HCT116 (cell line): ENCODE results near the gene AMPD3. TPM values are rescaled to one million over a fixed set of nuclear protein-coding genes. Genes with fewer than 3 reads are reported as not detected.

ENCODE experiments used
- ATAC-seq: fragments of 200-7000 bp; cut with Tn5 transposase; 2 replicates; pipeline ENCODE4 v1.9.1; 2020; ENCODE audit warnings: mild to moderate bottlenecking, moderate library complexity
- BruUV-seq: library from RNA; stranded (reverse); fragments of 400-500 nt; replicated peaks from 2 replicates; lab custom pipeline; 2021; lab: Mats Ljungman, UMichigan
- CTCF ChIA-PET: fragments of 300-600 bp; sonication (Branson Sonifier 250); formaldehyde crosslinking; loops from one replicate; lab custom pipeline; 2021; ENCODE audit warnings: antibody characterized with exemption; lab: Charles Lee
- POLR2A ChIA-PET: fragments of 300-600, 350-600 bp; sonication (Branson Sonifier 250); formaldehyde crosslinking; loops from one replicate; lab custom pipeline; 2021; ENCODE audit warnings: antibody characterized with exemption; lab: Charles Lee
- RAD21 ChIA-PET, 2 experiments: fragments of 300-600 bp; sonication (Branson Sonifier 250); formaldehyde crosslinking; loops; one replicate each; lab custom pipeline; 2023; ENCODE audit warnings: low total read pairs in 2 of 2; ENCODE audit not compliant: uncharacterized antibody in 2 of 2, unreplicated experiment in 2 of 2, low non-redundant PET in 1 of 2; lab: Charles Lee
- DNase-seq: peaks from one replicate; pipeline ENCODE4 v3.0.0-alpha.2; 2010; ENCODE audit warnings: low read depth, low spot score
- H2AFZ ChIP-seq: fragments of 200-600 bp; shearing (Covaris generic), sonication (generic); 2 replicates; pipeline ENCODE4 v1.6.1; 2017; ENCODE audit warnings: low read depth, mixed run types, mixed read lengths, antibody characterized with exemption, low read length; ENCODE audit not compliant: poor library complexity, severe bottlenecking
- H3K27ac ChIP-seq: 2 replicates; pipeline ENCODE4 v1.5.1; 2012; ENCODE audit warnings: low read depth, low read length
- H3K27me3 ChIP-seq: fragments of 200-600 bp; sonication (generic); 2 replicates; pipeline ENCODE4 v1.6.1; 2016; ENCODE audit warnings: mixed run types, low read length, mixed read lengths; ENCODE audit not compliant: insufficient read depth
- H3K36me3 ChIP-seq, 2 experiments: fragments of 200-500 bp in 1 of 2; fragments of 200-600 bp in 1 of 2; sonication (Bioruptor generic) in 1 of 2; sonication (generic) in 1 of 2; 2 replicates each; pipeline versions ENCODE4 v1.5.1 to v1.6.1; 2014 to 2016; ENCODE audit warnings: low read length in 2 of 2, inconsistent platforms in 1 of 2, mixed read lengths in 1 of 2, mixed run types in 1 of 2; ENCODE audit not compliant: insufficient read depth in 2 of 2, control insufficient read depth in 1 of 2
- H3K4me1 ChIP-seq, 2 experiments: fragments of 200-600 bp in 1 of 2; sonication (generic) in 1 of 2; 2 replicates each; pipeline versions ENCODE4 v1.5.1 to v1.6.1; 2012 to 2017; ENCODE audit warnings: low read length in 2 of 2, inconsistent platforms in 1 of 2, mild to moderate bottlenecking in 1 of 2, mixed read lengths in 1 of 2, mixed run types in 1 of 2, moderate library complexity in 1 of 2; ENCODE audit not compliant: insufficient read depth in 2 of 2, control insufficient read depth in 1 of 2
- H3K4me2 ChIP-seq: fragments of 200-600 bp; sonication (generic); 2 replicates; pipeline ENCODE4 v1.6.1; 2017; ENCODE audit warnings: mixed run types, low read length, mixed read lengths
- H3K4me3 ChIP-seq, 2 experiments: fragments of 200-600 bp in 1 of 2; sonication (generic) in 1 of 2; replicated peaks in 1 of 2; 2 replicates each; pipeline ENCODE4 v1.5.1; 2011 to 2016; ENCODE audit warnings: low read length in 2 of 2, control low read depth in 1 of 2, low read depth in 1 of 2, mild to moderate bottlenecking in 1 of 2, mixed read lengths in 1 of 2, mixed run types in 1 of 2
- H3K79me2 ChIP-seq: fragments of 200-600 bp; sonication (generic); 2 replicates; pipeline ENCODE4 v1.6.1; 2017; ENCODE audit warnings: mild to moderate bottlenecking, mixed run types, low read length, moderate library complexity, mixed read lengths; ENCODE audit not compliant: insufficient read depth
- H3K9ac ChIP-seq: fragments of 200-600 bp; sonication (generic); 2 replicates; pipeline ENCODE4 v1.6.1; 2016; ENCODE audit warnings: low read length, mixed read lengths
- H3K9me2 ChIP-seq: fragments of 200-600 bp; sonication (generic), shearing (Covaris generic); 2 replicates; pipeline ENCODE4 v1.6.1; 2017; ENCODE audit warnings: mixed run types, mild to moderate bottlenecking, moderate library complexity; ENCODE audit not compliant: insufficient read depth
- H3K9me3 ChIP-seq, 2 experiments: fragments of 200-500 bp in 1 of 2; fragments of 200-600 bp in 1 of 2; sonication (Bioruptor generic) in 1 of 2; sonication (generic) in 1 of 2; 2 replicates each; pipeline ENCODE4 v1.6.1; 2014 to 2017; ENCODE audit warnings: low read length in 2 of 2, mixed read lengths in 2 of 2, inconsistent platforms in 1 of 2, low read depth in 1 of 2, mild to moderate bottlenecking in 1 of 2, mixed run types in 1 of 2, moderate library complexity in 1 of 2; ENCODE audit not compliant: control insufficient read depth in 1 of 2, insufficient read depth in 1 of 2
- H4K20me1 ChIP-seq: fragments of 200-600 bp; sonication (generic), shearing (Covaris generic); 2 replicates; pipeline ENCODE4 v1.6.1; 2017; ENCODE audit warnings: mixed run types, mild to moderate bottlenecking, moderate library complexity; ENCODE audit not compliant: insufficient read depth
- CBX3 ChIP-seq: IDR thresholded peaks from 2 replicates; pipeline ENCODE4 v1.6.1; 2012; ENCODE audit warnings: low read depth
- EGR1 ChIP-seq: IDR thresholded peaks from 2 replicates; pipeline ENCODE4 v1.6.1; 2012; ENCODE audit warnings: low read depth
- EZH2 ChIP-seq: fragments of 200-600 bp; sonication (generic); IDR thresholded peaks from 2 replicates; pipeline ENCODE4 v1.6.1; 2017; ENCODE audit warnings: antibody characterized with exemption, mixed run types
- FOSL1 ChIP-seq: IDR thresholded peaks from 2 replicates; pipeline ENCODE4 v1.6.1; 2012; ENCODE audit warnings: low read depth
- POLR2AphosphoS5 ChIP-seq: IDR thresholded peaks from 2 replicates; pipeline ENCODE4 v1.6.1; 2011; ENCODE audit warnings: mild to moderate bottlenecking, low read depth, low read length, moderate library complexity
- RAD21 ChIP-seq: IDR thresholded peaks from 2 replicates; pipeline ENCODE4 v1.6.1; 2012; ENCODE audit warnings: low read depth, mild to moderate bottlenecking
- SP1 ChIP-seq: IDR thresholded peaks from 2 replicates; pipeline ENCODE4 v1.6.1; 2012; ENCODE audit warnings: low read depth
- YY1 ChIP-seq: IDR thresholded peaks from 2 replicates; pipeline ENCODE4 v1.6.1; 2011; ENCODE audit warnings: low read length, low read depth, moderate library complexity, mild to moderate bottlenecking; ENCODE audit not compliant: insufficient replicate concordance; ENCODE audit errors: extremely low read depth
- ZFX ChIP-seq: fragments of 450-650 bp; IDR thresholded peaks from 2 replicates; pipeline ENCODE4 v1.6.1; 2017
- intact Hi-C: fragments of 100-400 bp; cut with micrococcal nuclease; formaldehyde crosslinking; loops from 2 replicates; pipeline ENCODE4 v1.10.0; 2022
- total RNA-seq: library from RNA; stranded (reverse); gene quantifications from one replicate; pipeline ENCODE4 v1.2.1, GENCODE V29; 2021; ENCODE audit not compliant: unreplicated experiment
- TF ChIP-seq, protein P1 (sequence below), 3 experiments: fragments of 200-600 bp in 1 of 3; sonication (generic) in 1 of 3; IDR thresholded peaks in 2 of 3; conservative IDR thresholded peaks in 1 of 3; 2 replicates each; pipeline ENCODE4 v1.5.1; 2012 to 2017; ENCODE audit warnings: low read depth in 2 of 3, low read length in 2 of 3, antibody characterized with exemption in 1 of 3, borderline replicate concordance in 1 of 3, control low read depth in 1 of 3, mild to moderate bottlenecking in 1 of 3, mixed read lengths in 1 of 3, mixed run types in 1 of 3, moderate library complexity in 1 of 3; ENCODE audit not compliant: insufficient read depth in 1 of 3
- TF ChIP-seq, protein P2 (sequence below): IDR thresholded peaks from 2 replicates; pipeline ENCODE4 v1.6.1; 2012
- TF ChIP-seq, protein P3 (sequence below): IDR thresholded peaks from 2 replicates; pipeline ENCODE4 v1.6.1; 2012; ENCODE audit warnings: low read depth

Gene AMPD3
- total RNA-seq, 1 experiment from 2014 or later = 25.9 TPM

DNA sequence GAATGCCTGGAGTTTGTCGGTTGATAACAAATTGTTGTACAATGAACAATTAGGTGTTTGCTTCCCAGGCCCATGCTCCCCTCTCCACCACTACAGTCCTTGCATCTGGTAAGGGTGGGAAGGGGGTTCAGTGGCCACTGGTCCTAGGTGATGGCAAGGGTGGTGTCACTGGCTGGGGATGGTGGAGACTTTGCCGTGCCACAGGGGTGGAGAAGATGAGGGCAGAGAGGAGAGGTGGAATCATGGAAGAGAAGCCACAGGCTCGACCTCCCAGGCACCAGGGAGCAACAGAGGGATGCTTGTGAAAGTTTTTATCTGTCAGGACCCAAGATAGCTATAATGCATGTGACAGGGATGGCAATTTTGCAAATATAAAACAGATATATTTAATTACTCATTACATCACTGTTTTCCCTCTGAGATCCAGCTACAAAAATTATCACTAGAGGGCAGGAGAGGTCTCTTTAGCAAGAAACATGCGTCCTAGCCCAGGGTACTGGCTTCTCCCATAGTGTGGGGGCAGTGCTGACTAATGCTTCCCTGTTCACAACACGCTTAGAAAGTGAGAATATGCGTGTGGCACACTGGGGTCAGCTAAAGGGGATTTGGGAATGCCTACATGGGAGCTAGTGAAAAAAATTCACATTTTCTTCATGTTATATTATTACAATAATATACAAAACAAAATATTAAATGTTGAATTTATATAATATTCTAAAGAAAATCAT lies 49.0 kb upstream of the AMPD3 start:
- peak; percentile 87 for DNase-seq
- POLR2A ChIA-PET = interaction anchor here (0.7 to 1.1 kb wide), 3 partner anchors 39 to 253 kb away, joined by 3 to 5 read pairs (median 4); partner anchors contain the start of gene RNF141
- H4K20me1 ChIP-seq = no peaks in the 10 kb centered on the region
- H3K9ac ChIP-seq = no peak overlapping the region
- H2AFZ ChIP-seq = peak overlapping the region; percentile 53
- no peak overlapping the region for H3K4me3 ChIP-seq
- intact Hi-C loops = loop anchor here (1.0 to 2.0 kb wide), 7 partner anchors 39 to 329 kb away; no protein-coding TSS in a partner anchor
- CTCF ChIA-PET = interaction anchor here (0.6 to 2.8 kb wide), 28 partner anchors 8 to 364 kb away, joined by 3 to 34 read pairs (median 4); partner anchors contain the start of genes AMPD3, CTR9, IRAG1 and RNF141
- peaks cover 21 to 43% of the 10 kb centered on the region in 2 experiments for H3K4me1 ChIP-seq
- RAD21 ChIA-PET = interaction anchor here (0.7 to 1.3 kb wide), 15 partner anchors 39 to 331 kb away, joined by 3 to 7 read pairs (median 3); partner anchors contain the start of genes AMPD3 (in 1 of the 2) and RNF141 (in 1 of the 2)
- peak overlapping the region; percentile 43; the same call in 1 of the 2 replicates for H3K27ac ChIP-seq
- no peaks in the 10 kb centered on the region for H3K9me2 ChIP-seq
- no peaks in the 10 kb centered on the region for H3K27me3 ChIP-seq
- no peaks in the 10 kb centered on the region for H3K9me3 ChIP-seq
- TF ChIP-seq, protein P1, sequence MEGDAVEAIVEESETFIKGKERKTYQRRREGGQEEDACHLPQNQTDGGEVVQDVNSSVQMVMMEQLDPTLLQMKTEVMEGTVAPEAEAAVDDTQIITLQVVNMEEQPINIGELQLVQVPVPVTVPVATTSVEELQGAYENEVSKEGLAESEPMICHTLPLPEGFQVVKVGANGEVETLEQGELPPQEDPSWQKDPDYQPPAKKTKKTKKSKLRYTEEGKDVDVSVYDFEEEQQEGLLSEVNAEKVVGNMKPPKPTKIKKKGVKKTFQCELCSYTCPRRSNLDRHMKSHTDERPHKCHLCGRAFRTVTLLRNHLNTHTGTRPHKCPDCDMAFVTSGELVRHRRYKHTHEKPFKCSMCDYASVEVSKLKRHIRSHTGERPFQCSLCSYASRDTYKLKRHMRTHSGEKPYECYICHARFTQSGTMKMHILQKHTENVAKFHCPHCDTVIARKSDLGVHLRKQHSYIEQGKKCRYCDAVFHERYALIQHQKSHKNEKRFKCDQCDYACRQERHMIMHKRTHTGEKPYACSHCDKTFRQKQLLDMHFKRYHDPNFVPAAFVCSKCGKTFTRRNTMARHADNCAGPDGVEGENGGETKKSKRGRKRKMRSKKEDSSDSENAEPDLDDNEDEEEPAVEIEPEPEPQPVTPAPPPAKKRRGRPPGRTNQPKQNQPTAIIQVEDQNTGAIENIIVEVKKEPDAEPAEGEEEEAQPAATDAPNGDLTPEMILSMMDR (IDR thresholded peaks at IDR 0.05 in 2 of 3, conservative IDR thresholded peaks at IDR 0.05 in 1 of 3; ENCODE audit: borderline replicate concordance in 1 of 3, insufficient read depth in 1 of 3, low read depth in 2 of 3, low read length in 2 of 3) = peak; percentile 78 to 98 (median 88)
- TF ChIP-seq EZH2 (no peak), EGR1 (peak; percentile 85), FOSL1 (peak; percentile 48), RAD21 (peak; percentile 100), CBX3 (peak; percentile 79; the same call in 1 of the 2 replicates), POLR2AphosphoS5 (no peak), ZFX (no peak), YY1 (peak; percentile 23), SP1 (peak; percentile 40)
- TF ChIP-seq, protein P2, sequence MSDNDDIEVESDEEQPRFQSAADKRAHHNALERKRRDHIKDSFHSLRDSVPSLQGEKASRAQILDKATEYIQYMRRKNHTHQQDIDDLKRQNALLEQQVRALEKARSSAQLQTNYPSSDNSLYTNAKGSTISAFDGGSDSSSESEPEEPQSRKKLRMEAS = peak; percentile 73
- TF ChIP-seq, protein P3, sequence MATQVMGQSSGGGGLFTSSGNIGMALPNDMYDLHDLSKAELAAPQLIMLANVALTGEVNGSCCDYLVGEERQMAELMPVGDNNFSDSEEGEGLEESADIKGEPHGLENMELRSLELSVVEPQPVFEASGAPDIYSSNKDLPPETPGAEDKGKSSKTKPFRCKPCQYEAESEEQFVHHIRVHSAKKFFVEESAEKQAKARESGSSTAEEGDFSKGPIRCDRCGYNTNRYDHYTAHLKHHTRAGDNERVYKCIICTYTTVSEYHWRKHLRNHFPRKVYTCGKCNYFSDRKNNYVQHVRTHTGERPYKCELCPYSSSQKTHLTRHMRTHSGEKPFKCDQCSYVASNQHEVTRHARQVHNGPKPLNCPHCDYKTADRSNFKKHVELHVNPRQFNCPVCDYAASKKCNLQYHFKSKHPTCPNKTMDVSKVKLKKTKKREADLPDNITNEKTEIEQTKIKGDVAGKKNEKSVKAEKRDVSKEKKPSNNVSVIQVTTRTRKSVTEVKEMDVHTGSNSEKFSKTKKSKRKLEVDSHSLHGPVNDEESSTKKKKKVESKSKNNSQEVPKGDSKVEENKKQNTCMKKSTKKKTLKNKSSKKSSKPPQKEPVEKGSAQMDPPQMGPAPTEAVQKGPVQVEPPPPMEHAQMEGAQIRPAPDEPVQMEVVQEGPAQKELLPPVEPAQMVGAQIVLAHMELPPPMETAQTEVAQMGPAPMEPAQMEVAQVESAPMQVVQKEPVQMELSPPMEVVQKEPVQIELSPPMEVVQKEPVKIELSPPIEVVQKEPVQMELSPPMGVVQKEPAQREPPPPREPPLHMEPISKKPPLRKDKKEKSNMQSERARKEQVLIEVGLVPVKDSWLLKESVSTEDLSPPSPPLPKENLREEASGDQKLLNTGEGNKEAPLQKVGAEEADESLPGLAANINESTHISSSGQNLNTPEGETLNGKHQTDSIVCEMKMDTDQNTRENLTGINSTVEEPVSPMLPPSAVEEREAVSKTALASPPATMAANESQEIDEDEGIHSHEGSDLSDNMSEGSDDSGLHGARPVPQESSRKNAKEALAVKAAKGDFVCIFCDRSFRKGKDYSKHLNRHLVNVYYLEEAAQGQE = no peak
- no TSS peak for BruUV-seq
- no peaks in the 10 kb centered on the region for H3K79me2 ChIP-seq
- H3K4me2 ChIP-seq = peak overlapping the region; percentile 60; the same call in 1 of the 2 replicates
- peak; percentile 92 for ATAC-seq
- H3K36me3 ChIP-seq = no peaks in the 10 kb centered on the region
